PC-3 (cell line): ENCODE data around the gene PDAP1. TPM values are rescaled to one million over a fixed set of nuclear protein-coding genes. Genes with fewer than 3 reads are reported as not detected.

Experiments used
- ATAC-seq: fragments of 200-7000 bp; cut with Tn5 transposase; 2 replicates; pipeline ENCODE4 v1.9.1; 2020; ENCODE audit warnings: mild to moderate bottlenecking, moderate library complexity
- BruUV-seq: library from RNA; stranded (reverse); fragments of 400-500 nt; replicated peaks from 2 replicates; lab custom pipeline; 2021; lab: Mats Ljungman, UMichigan
- CTCF ChIA-PET: fragments of 300-600 bp; sonication (Branson Sonifier 250); formaldehyde crosslinking; loops from one replicate; lab custom pipeline; 2022; ENCODE audit warnings: antibody characterized with exemption; lab: Charles Lee
- POLR2A ChIA-PET: fragments of 300-600 bp; sonication (Branson Sonifier 250); formaldehyde crosslinking; loops from one replicate; lab custom pipeline; 2022; ENCODE audit warnings: antibody characterized with exemption; ENCODE audit not compliant: unreplicated experiment; lab: Charles Lee
- DNase-seq: peaks from one replicate; pipeline ENCODE4 v3.0.0-alpha.2; 2015
- H2AFZ ChIP-seq: fragments of 300-600 bp; sonication (generic); 2 replicates; pipeline ENCODE4 v1.6.0; 2016; ENCODE audit warnings: antibody characterized with exemption, low read length
- H3F3A ChIP-seq: fragments of 300-600 bp; sonication (generic); one replicate; pipeline ENCODE4 v1.6.0; 2017; ENCODE audit warnings: antibody characterized with exemption, low read length, control low read depth, mild to moderate bottlenecking; ENCODE audit not compliant: unreplicated experiment
- H3K27ac ChIP-seq: fragments of 300-600 bp; sonication (generic); 2 replicates; pipeline ENCODE4 v1.5.1; 2016; ENCODE audit warnings: mild to moderate bottlenecking, low read length
- H3K27me3 ChIP-seq: fragments of 300-600 bp; sonication (generic); 2 replicates; pipeline ENCODE4 v1.6.1; 2016; ENCODE audit warnings: low read length, mixed read lengths
- H3K36me3 ChIP-seq: fragments of 300-600 bp; sonication (generic); 2 replicates; pipeline ENCODE4 v1.6.1; 2016; ENCODE audit warnings: low read depth, mixed run types, low read length, mixed read lengths
- H3K4me1 ChIP-seq: fragments of 300-600 bp; sonication (generic); 2 replicates; pipeline ENCODE4 v1.5.1; 2016; ENCODE audit warnings: low read length; ENCODE audit not compliant: insufficient read depth
- H3K4me2 ChIP-seq: fragments of 300-600 bp; sonication (generic); 2 replicates; pipeline ENCODE4 v1.6.0; 2016; ENCODE audit warnings: low read length
- H3K4me3 ChIP-seq: fragments of 300-600 bp; sonication (generic); 2 replicates; pipeline ENCODE4 v1.5.1; 2016; ENCODE audit warnings: mild to moderate bottlenecking, low read length, mixed read lengths
- H3K79me2 ChIP-seq: fragments of 300-600 bp; sonication (generic); 2 replicates; pipeline ENCODE4 v1.6.1; 2017; ENCODE audit warnings: low read length, mixed read lengths
- H3K9ac ChIP-seq: fragments of 300-600 bp; sonication (generic); 2 replicates; pipeline ENCODE4 v1.6.0; 2016; ENCODE audit warnings: mild to moderate bottlenecking, low read length
- H3K9me2 ChIP-seq: fragments of 300-600 bp; sonication (generic); replicated peaks from 2 replicates; pipeline ENCODE4 v1.6.1; 2016; ENCODE audit warnings: mixed run types, low read length, mixed read lengths
- H3K9me3 ChIP-seq: fragments of 300-600 bp; sonication (generic); 2 replicates; pipeline ENCODE4 v1.6.1; 2016; ENCODE audit warnings: low read length, mixed read lengths
- H4K20me1 ChIP-seq: fragments of 300-600 bp; sonication (generic); 2 replicates; pipeline ENCODE4 v1.6.1; 2016; ENCODE audit warnings: low read length, mixed read lengths
- CTCF ChIP-seq: fragments of 300-600 bp; sonication (generic); conservative IDR thresholded peaks from 2 replicates; pipeline ENCODE4 v1.5.1; 2017; ENCODE audit warnings: antibody characterized with exemption, low read depth, mild to moderate bottlenecking, low read length
- EZH2 ChIP-seq: fragments of 300-600 bp; sonication (generic); IDR thresholded peaks from one replicate; pipeline ENCODE4 v1.6.1; 2017; ENCODE audit warnings: antibody characterized with exemption, mild to moderate bottlenecking, low read length; ENCODE audit not compliant: unreplicated experiment
- EZH2phosphoT487 ChIP-seq: fragments of 300-600 bp; sonication (generic); IDR thresholded peaks from 2 replicates; pipeline ENCODE4 v1.6.1; 2018; ENCODE audit warnings: mild to moderate bottlenecking, antibody characterized with exemption, low read length, borderline replicate concordance
- intact Hi-C: fragments of 100-400 bp; cut with micrococcal nuclease; formaldehyde crosslinking; loops from 2 replicates; pipeline ENCODE4 v1.9.0; 2023
- total RNA-seq: library from RNA; depleted of rRNA; stranded (reverse); fragments of >200 nt; gene quantifications from 2 replicates; pipeline ENCODE4 v1.2.3, GENCODE V29; 2014

The PDAP1 gene
- total RNA-seq, 1 experiment from 2014 or later: 58.6 TPM

GRCh38 chr7:99407872-99408378 lies 472 bp downstream of the PDAP1 start:
- BruUV-seq: no TSS peak
- peak overlapping the region; percentile 86 for H2AFZ ChIP-seq
- intact Hi-C loops: loop anchor here (2.0 to 5.0 kb wide), 2 partner anchors 31 to 674 kb away; partner anchors contain the start of genes CPSF4, PTCD1 and ZNF3
- peaks cover 22% of the 10 kb centered on the region for H3K4me1 ChIP-seq
- H3K36me3 ChIP-seq: peaks cover 38% of the 10 kb centered on the region
- POLR2A ChIA-PET: no interaction called here
- CTCF ChIA-PET: interaction anchor here (0.7 kb wide), 1 partner anchor 116 kb away, joined by 3 read pairs; no protein-coding TSS in a partner anchor
- no peaks in the 10 kb centered on the region for H3F3A ChIP-seq
- peaks cover 73% of the 10 kb centered on the region for H3K79me2 ChIP-seq
- no peaks in the 10 kb centered on the region for H3K9me2 ChIP-seq
- ATAC-seq (peak; percentile 42), DNase-seq (peak; percentile 53)
- H3K9me3 ChIP-seq: no peaks in the 10 kb centered on the region
- peak overlapping the region; percentile 98 for H3K9ac ChIP-seq
- H3K27me3 ChIP-seq: no peaks in the 10 kb centered on the region
- peaks cover 28% of the 10 kb centered on the region for H4K20me1 ChIP-seq
- H3K4me3 ChIP-seq: peak overlapping the region; percentile 90
- peak overlapping the region; percentile 91 for H3K4me2 ChIP-seq
- H3K27ac ChIP-seq: peak overlapping the region; percentile 96
- TF ChIP-seq EZH2phosphoT487: no peak
- no peak for TF ChIP-seq CTCF

- H3K4me2 ChIP-seq: peak overlapping the region; percentile 91
- H2AFZ ChIP-seq: no peak overlapping the region
- no TSS peak for BruUV-seq
- intact Hi-C loops: loop anchor here (5.0 kb wide), 1 partner anchor 676 kb away; the partner anchor contains the start of gene ZNF3
- peaks cover 22% of the 10 kb centered on the region for H3K4me1 ChIP-seq
- no peaks in the 10 kb centered on the region for H3K9me2 ChIP-seq
- no peak overlapping the region for H3K27ac ChIP-seq
- DNase-seq: no peak
- no peaks in the 10 kb centered on the region for H3K27me3 ChIP-seq
- no peaks in the 10 kb centered on the region for H3K9me3 ChIP-seq
- ChIA-PET CTCF (no interaction called here), POLR2A (no interaction called here)
- no peak for ATAC-seq
- peak overlapping the region; percentile 90 for H3K4me3 ChIP-seq
- H3K79me2 ChIP-seq: peaks cover 73% of the 10 kb centered on the region
- H3K9ac ChIP-seq: peak overlapping the region; percentile 98
- peaks cover 28% of the 10 kb centered on the region for H4K20me1 ChIP-seq
- TF ChIP-seq EZH2phosphoT487 (no peak), CTCF (no peak), EZH2 (no peak)
- H3K36me3 ChIP-seq: peaks cover 34% of the 10 kb centered on the region
- H3F3A ChIP-seq: no peaks in the 10 kb centered on the region
Measured at GRCh38 chr7:99406557-99406956, 1.8 kb downstream of the PDAP1 start.

- Histone ChIP-seq H4K20me1 (peaks cover 26% of the 10 kb centered on the region), H3K36me3 (peaks cover 33% of the 10 kb centered on the region), H2AFZ (no peak overlapping the region), H3K9ac (no peak overlapping the region), H3K27ac (no peak overlapping the region), H3K4me1 (peaks cover 16% of the 10 kb centered on the region), H3K4me2 (no peak overlapping the region), H3F3A (no peaks in the 10 kb centered on the region), H3K4me3 (no peak overlapping the region), H3K79me2 (peaks cover 61% of the 10 kb centered on the region), H3K9me2 (no peaks in the 10 kb centered on the region), H3K9me3 (no peaks in the 10 kb centered on the region), H3K27me3 (no peaks in the 10 kb centered on the region)
- POLR2A ChIA-PET: no interaction called here
- no peak for ATAC-seq
- no TSS peak for BruUV-seq
- TF ChIP-seq EZH2: no peak
- no peak for TF ChIP-seq EZH2phosphoT487
- no peak for TF ChIP-seq CTCF
- DNase-seq: no peak
- intact Hi-C loops: loop anchor here (5.0 kb wide), 1 partner anchor 677 kb away; the partner anchor contains the start of gene ZNF3
- CTCF ChIA-PET: no interaction called here
Measured at GRCh38 chr7:99404977-99405320, 3.4 kb downstream of the PDAP1 start.
